Measurements from ENCODE around the gene SLC39A9. TPM values are rescaled to one million over a fixed set of nuclear protein-coding genes. Genes with fewer than 3 reads are reported as not detected.

SLC39A9 gene, protein sequence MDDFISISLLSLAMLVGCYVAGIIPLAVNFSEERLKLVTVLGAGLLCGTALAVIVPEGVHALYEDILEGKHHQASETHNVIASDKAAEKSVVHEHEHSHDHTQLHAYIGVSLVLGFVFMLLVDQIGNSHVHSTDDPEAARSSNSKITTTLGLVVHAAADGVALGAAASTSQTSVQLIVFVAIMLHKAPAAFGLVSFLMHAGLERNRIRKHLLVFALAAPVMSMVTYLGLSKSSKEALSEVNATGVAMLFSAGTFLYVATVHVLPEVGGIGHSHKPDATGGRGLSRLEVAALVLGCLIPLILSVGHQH
- 100 to 1,000 TPM in 1 of 2 donors, 10 to 100 TPM in 1; 55.6 to 140 TPM for total RNA-seq
- polyA plus RNA-seq, result 10 to 100 TPM; 28.7 to 30.6 TPM

DNA sequence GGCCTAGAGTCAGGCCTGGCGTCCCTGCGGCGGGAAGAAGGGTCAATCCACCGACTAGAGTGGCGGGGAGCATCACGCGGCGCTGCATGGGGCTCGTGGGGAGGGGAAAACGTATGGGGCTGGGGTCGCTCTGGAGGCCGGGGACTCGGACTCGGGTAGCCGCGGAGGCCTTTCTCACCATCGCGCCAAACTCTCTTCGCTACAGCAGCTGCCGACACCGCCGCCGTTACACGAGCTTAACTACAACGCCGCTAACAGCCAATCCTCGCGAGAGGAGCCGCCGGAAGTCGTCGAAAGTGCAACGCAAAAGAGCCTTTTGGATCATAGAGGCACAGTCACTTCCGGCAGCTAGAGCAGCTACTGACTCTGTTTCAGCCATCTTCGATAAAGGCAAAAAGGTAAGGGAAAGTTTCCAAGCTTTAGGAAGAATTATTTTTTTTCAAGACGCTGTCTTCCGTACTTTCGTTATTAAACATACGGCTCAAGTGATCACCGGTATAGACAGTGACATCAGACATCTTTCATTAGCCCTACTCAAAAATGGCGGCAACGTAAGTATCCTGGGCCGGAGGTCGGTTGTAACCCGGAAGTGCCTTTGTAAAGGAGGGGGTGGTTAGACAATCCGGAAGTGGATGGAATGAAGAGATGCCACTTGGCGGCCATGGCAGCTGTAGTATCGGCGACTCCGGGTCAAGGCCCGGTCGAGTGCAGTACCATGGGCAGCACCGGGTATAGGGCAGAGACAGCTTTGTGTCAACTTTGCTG is at the start of gene SLC39A9, which contains the start of gene ERH:
TSS of gene SLC39A9 (plus strand) at position 640 of the 765 bp plus-strand sequence. CDS start 678 bp downstream, outside the sequence.
TSS of gene ERH (minus strand) at position 247 of the 765 bp plus-strand sequence. CDS start at position 181, 66 bp downstream.
- peaks cover 5 to 37% (median 33%) of the 10 kb centered on the region in 4 donors for H3K4me1 ChIP-seq (ENCODE audit: control insufficient read depth in 4 of 4, insufficient read depth in 4 of 4, low read length in 3 of 4)
- H3K36me3 ChIP-seq (ENCODE audit: control insufficient read depth in 4 of 4, insufficient read depth in 3 of 4, low read depth in 1 of 4, low read length in 3 of 4), result peaks cover 5 to 29% (median 21%) of the 10 kb centered on the region in 4 donors
- under 1% methylated on average over 53 of the region's 53 CpGs for WGBS

More for the DNA sequence above, at the start of gene SLC39A9, which contains the start of gene ERH:
- Histone ChIP-seq H3K9ac (ENCODE audit: low read depth in 1 of 2, low read length in 2 of 2) (peak within 1 kb of the TSS; percentile 90 to 96), H3K4me3 (ENCODE audit: low read depth in 1 of 3, low read length in 3 of 3) (peak within 1 kb of the TSS; percentile 89 to 100 (median 93)), H3K27ac (ENCODE audit: low read depth in 1 of 2, low read length in 2 of 2) (peak within 1 kb of the TSS; percentile 86 to 95), H3K9me3 (ENCODE audit: control insufficient read depth in 4 of 4, low read length in 3 of 4) (no peaks in the 10 kb centered on the region), H3K27me3 (ENCODE audit: control insufficient read depth in 4 of 4, insufficient read depth in 4 of 4, low read length in 3 of 4) (no peaks in the 10 kb centered on the region)
- DNase-seq (ENCODE audit: low spot score), result peak; percentile 91
- TF ChIP-seq, protein P1, sequence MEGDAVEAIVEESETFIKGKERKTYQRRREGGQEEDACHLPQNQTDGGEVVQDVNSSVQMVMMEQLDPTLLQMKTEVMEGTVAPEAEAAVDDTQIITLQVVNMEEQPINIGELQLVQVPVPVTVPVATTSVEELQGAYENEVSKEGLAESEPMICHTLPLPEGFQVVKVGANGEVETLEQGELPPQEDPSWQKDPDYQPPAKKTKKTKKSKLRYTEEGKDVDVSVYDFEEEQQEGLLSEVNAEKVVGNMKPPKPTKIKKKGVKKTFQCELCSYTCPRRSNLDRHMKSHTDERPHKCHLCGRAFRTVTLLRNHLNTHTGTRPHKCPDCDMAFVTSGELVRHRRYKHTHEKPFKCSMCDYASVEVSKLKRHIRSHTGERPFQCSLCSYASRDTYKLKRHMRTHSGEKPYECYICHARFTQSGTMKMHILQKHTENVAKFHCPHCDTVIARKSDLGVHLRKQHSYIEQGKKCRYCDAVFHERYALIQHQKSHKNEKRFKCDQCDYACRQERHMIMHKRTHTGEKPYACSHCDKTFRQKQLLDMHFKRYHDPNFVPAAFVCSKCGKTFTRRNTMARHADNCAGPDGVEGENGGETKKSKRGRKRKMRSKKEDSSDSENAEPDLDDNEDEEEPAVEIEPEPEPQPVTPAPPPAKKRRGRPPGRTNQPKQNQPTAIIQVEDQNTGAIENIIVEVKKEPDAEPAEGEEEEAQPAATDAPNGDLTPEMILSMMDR (IDR thresholded peaks at IDR 0.05; ENCODE audit: low read depth, low read length, missing input control), result peak; percentile 3
- peak; percentile 99 for TF ChIP-seq GABPA (IDR thresholded peaks at IDR 0.05 in 1 of 2, conservative IDR thresholded peaks at IDR 0.05 in 1 of 2)
- TF ChIP-seq TAF1 (conservative IDR thresholded peaks at IDR 0.05), result peak; percentile 71
- TF ChIP-seq RAD21 (IDR thresholded peaks at IDR 0.05), result peak in 1 of 2 donors; percentile 27
- TF ChIP-seq, protein P2, sequence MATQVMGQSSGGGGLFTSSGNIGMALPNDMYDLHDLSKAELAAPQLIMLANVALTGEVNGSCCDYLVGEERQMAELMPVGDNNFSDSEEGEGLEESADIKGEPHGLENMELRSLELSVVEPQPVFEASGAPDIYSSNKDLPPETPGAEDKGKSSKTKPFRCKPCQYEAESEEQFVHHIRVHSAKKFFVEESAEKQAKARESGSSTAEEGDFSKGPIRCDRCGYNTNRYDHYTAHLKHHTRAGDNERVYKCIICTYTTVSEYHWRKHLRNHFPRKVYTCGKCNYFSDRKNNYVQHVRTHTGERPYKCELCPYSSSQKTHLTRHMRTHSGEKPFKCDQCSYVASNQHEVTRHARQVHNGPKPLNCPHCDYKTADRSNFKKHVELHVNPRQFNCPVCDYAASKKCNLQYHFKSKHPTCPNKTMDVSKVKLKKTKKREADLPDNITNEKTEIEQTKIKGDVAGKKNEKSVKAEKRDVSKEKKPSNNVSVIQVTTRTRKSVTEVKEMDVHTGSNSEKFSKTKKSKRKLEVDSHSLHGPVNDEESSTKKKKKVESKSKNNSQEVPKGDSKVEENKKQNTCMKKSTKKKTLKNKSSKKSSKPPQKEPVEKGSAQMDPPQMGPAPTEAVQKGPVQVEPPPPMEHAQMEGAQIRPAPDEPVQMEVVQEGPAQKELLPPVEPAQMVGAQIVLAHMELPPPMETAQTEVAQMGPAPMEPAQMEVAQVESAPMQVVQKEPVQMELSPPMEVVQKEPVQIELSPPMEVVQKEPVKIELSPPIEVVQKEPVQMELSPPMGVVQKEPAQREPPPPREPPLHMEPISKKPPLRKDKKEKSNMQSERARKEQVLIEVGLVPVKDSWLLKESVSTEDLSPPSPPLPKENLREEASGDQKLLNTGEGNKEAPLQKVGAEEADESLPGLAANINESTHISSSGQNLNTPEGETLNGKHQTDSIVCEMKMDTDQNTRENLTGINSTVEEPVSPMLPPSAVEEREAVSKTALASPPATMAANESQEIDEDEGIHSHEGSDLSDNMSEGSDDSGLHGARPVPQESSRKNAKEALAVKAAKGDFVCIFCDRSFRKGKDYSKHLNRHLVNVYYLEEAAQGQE (IDR thresholded peaks at IDR 0.05), result peak; percentile 75
- TF ChIP-seq HNF4G (IDR thresholded peaks at IDR 0.05), result no peak
- peak; percentile 71 for TF ChIP-seq NR2F2 (IDR thresholded peaks at IDR 0.05)
- no peak for TF ChIP-seq FOXA2 (IDR thresholded peaks at IDR 0.05)
- TF ChIP-seq FOXA1 (IDR thresholded peaks at IDR 0.05), result no peak
- peak; percentile 100 for TF ChIP-seq YY1 (IDR thresholded peaks at IDR 0.05)
- TF ChIP-seq, protein P3, sequence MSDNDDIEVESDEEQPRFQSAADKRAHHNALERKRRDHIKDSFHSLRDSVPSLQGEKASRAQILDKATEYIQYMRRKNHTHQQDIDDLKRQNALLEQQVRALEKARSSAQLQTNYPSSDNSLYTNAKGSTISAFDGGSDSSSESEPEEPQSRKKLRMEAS (IDR thresholded peaks at IDR 0.05), result peak; percentile 81
- peak; percentile 27 to 48 for TF ChIP-seq HNF4A (conservative IDR thresholded peaks at IDR 0.05)
- TF ChIP-seq SP1 (IDR thresholded peaks at IDR 0.05), result peak; percentile 67
- TF ChIP-seq EGR1 (IDR thresholded peaks at IDR 0.05; ENCODE audit: low read depth in 2 of 2), result peak; percentile 84 to 94
- TF ChIP-seq, protein P4, sequence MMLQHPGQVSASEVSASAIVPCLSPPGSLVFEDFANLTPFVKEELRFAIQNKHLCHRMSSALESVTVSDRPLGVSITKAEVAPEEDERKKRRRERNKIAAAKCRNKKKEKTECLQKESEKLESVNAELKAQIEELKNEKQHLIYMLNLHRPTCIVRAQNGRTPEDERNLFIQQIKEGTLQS (IDR thresholded peaks at IDR 0.05), result peak; percentile 62
- peak; percentile 65 to 67 for TF ChIP-seq JUND (IDR thresholded peaks at IDR 0.05)
- TF ChIP-seq RXRA (IDR thresholded peaks at IDR 0.05), result peak; percentile 51 to 73
- TF ChIP-seq, protein P5, sequence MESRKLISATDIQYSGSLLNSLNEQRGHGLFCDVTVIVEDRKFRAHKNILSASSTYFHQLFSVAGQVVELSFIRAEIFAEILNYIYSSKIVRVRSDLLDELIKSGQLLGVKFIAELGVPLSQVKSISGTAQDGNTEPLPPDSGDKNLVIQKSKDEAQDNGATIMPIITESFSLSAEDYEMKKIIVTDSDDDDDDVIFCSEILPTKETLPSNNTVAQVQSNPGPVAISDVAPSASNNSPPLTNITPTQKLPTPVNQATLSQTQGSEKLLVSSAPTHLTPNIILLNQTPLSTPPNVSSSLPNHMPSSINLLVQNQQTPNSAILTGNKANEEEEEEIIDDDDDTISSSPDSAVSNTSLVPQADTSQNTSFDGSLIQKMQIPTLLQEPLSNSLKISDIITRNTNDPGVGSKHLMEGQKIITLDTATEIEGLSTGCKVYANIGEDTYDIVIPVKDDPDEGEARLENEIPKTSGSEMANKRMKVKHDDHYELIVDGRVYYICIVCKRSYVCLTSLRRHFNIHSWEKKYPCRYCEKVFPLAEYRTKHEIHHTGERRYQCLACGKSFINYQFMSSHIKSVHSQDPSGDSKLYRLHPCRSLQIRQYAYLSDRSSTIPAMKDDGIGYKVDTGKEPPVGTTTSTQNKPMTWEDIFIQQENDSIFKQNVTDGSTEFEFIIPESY (IDR thresholded peaks at IDR 0.05), result peak; percentile 99

All from liver (tissue), 9 donors.